DND-41 (cell line): ENCODE measurements around the gene WDR70.

ENCODE experiments used
- EZH2 ChIP-seq: IDR thresholded peaks from 3 replicates; pipeline ENCODE4 v1.6.1; 2012; ENCODE audit warnings: borderline replicate concordance, low read depth, mild to moderate bottlenecking, moderate library complexity, low read length, inconsistent platforms; ENCODE audit not compliant: severe bottlenecking
- TF ChIP-seq, protein P1 (sequence below): IDR thresholded peaks from 2 replicates; pipeline ENCODE4 v1.5.1; 2012; ENCODE audit warnings: borderline replicate concordance, low read length, moderate library complexity, mild to moderate bottlenecking; ENCODE audit not compliant: poor library complexity, severe bottlenecking; ENCODE audit errors: extremely low read depth

DNA sequence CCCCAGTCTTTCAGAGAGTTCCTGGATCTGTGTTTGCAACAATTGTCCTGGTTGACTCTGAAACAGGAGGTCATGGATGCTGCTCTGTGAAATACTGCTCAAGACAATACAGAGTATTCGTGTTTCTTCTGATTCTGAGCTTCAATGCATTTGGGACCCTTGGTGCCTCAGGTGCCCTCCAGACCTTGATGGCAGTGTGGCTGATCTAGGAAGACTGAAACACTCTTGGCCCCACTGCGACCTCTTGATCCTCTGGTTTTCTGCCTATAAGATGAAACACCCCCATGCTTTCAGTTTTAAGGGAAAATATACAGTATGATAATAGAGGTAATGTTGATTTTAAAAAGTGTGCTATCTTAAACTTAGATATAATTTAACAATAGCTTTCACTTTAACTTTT lies 393.1 kb downstream of the WDR70 start:
- TF ChIP-seq, protein P1, sequence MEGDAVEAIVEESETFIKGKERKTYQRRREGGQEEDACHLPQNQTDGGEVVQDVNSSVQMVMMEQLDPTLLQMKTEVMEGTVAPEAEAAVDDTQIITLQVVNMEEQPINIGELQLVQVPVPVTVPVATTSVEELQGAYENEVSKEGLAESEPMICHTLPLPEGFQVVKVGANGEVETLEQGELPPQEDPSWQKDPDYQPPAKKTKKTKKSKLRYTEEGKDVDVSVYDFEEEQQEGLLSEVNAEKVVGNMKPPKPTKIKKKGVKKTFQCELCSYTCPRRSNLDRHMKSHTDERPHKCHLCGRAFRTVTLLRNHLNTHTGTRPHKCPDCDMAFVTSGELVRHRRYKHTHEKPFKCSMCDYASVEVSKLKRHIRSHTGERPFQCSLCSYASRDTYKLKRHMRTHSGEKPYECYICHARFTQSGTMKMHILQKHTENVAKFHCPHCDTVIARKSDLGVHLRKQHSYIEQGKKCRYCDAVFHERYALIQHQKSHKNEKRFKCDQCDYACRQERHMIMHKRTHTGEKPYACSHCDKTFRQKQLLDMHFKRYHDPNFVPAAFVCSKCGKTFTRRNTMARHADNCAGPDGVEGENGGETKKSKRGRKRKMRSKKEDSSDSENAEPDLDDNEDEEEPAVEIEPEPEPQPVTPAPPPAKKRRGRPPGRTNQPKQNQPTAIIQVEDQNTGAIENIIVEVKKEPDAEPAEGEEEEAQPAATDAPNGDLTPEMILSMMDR = no peak
- no peak for TF ChIP-seq EZH2
